H1 (cell line): ENCODE data around the gene PDE8A. TPM values are rescaled to one million over a fixed set of nuclear protein-coding genes. Genes with fewer than 3 reads are reported as not detected.

Experiments
- CTCF ChIA-PET: fragments of 300-600 bp; sonication (Branson Sonifier 250); formaldehyde crosslinking; loops from one replicate; lab custom pipeline; 2021; ENCODE audit not compliant: partially characterized antibody; lab: Charles Lee
- POLR2A ChIA-PET: fragments of 300-600 bp; sonication (Branson Sonifier 250); formaldehyde crosslinking; loops from one replicate; lab custom pipeline; 2021; ENCODE audit warnings: inconsistent platforms; ENCODE audit not compliant: partially characterized antibody; lab: Charles Lee
- DNase-seq, 2 experiments: peaks; one replicate each; pipeline versions ENCODE4 v3.0.0 to v3.0.0-alpha.2; 2010 to 2022; ENCODE audit warnings: low spot score in 2 of 2, low read depth in 1 of 2, mixed read lengths in 1 of 2
- FAIRE-seq: peaks from 2 replicates; lab custom pipeline; 2011; peaks lifted over from hg19 to GRCh38; lab: Jason Lieb, UNC
- H2AFZ ChIP-seq: 2 replicates; pipeline ENCODE4 v1.8.1; 2012; ENCODE audit warnings: low read length, inconsistent platforms
- H2AK5ac ChIP-seq: 2 replicates; pipeline ENCODE4 v1.6.1; 2013; ENCODE audit warnings: low read depth, low read length
- H2BK120ac ChIP-seq: replicated peaks from 2 replicates; pipeline ENCODE3; 2013; ENCODE audit warnings: low read depth, low read length, inconsistent platforms
- H2BK12ac ChIP-seq: 2 replicates; pipeline ENCODE4 v1.6.1; 2013; ENCODE audit warnings: low read depth, low read length
- H2BK15ac ChIP-seq: 2 replicates; pipeline ENCODE4 v1.6.1; 2013; ENCODE audit warnings: low read length
- H2BK20ac ChIP-seq: 2 replicates; pipeline ENCODE4 v1.6.1; 2013; ENCODE audit warnings: low read length
- H2BK5ac ChIP-seq: 2 replicates; pipeline ENCODE4 v1.6.1; 2013; ENCODE audit warnings: low read depth, low read length
- H3K14ac ChIP-seq: 2 replicates; pipeline ENCODE4 v1.6.1; 2013; ENCODE audit warnings: inconsistent platforms; ENCODE audit not compliant: insufficient read length
- H3K18ac ChIP-seq: 2 replicates; pipeline ENCODE4 v1.6.1; 2013; ENCODE audit warnings: low read length; ENCODE audit errors: extremely low read depth
- H3K23ac ChIP-seq: 2 replicates; pipeline ENCODE4 v1.6.1; 2013; ENCODE audit warnings: inconsistent platforms; ENCODE audit not compliant: insufficient read length
- H3K23me2 ChIP-seq: 2 replicates; pipeline ENCODE4 v1.6.1; 2013; ENCODE audit warnings: low read depth, low read length
- H3K27ac ChIP-seq: 2 replicates; pipeline ENCODE4 v1.6.1; 2011; ENCODE audit warnings: low read depth, low read length, inconsistent platforms
- H3K27me3 ChIP-seq, 4 experiments: replicated peaks in 1 of 4; 1 replicate in 1 of 4; 2 replicates in 3 of 4; pipeline versions ENCODE4 v1.6.1 to v1.8.1; 2011 to 2013; ENCODE audit warnings: low read length in 3 of 4, mild to moderate bottlenecking in 3 of 4, inconsistent platforms in 2 of 4, mixed read lengths in 2 of 4, moderate library complexity in 1 of 4; ENCODE audit not compliant: control insufficient read depth in 3 of 4, insufficient read depth in 3 of 4; ENCODE audit errors: extremely low read depth in 1 of 4
- H3K36me3 ChIP-seq, 4 experiments: 2 replicates each; pipeline versions ENCODE4 v1.6.1 to v1.8.1; 2011 to 2013; ENCODE audit warnings: mild to moderate bottlenecking in 4 of 4, low read length in 3 of 4, moderate library complexity in 2 of 4, control low read depth in 1 of 4, inconsistent platforms in 1 of 4; ENCODE audit not compliant: insufficient read depth in 4 of 4, control insufficient read depth in 2 of 4
- H3K4ac ChIP-seq: replicated peaks from 2 replicates; pipeline ENCODE3; 2013; ENCODE audit warnings: low read length, low read depth, mixed read lengths, inconsistent platforms; ENCODE audit not compliant: insufficient read length
- H3K4me1 ChIP-seq, 4 experiments: replicated peaks in 1 of 4; 1 replicate in 1 of 4; 2 replicates in 3 of 4; pipeline versions ENCODE4 v1.6.1 to v1.8.1; 2011 to 2013; ENCODE audit warnings: low read length in 3 of 4, inconsistent platforms in 2 of 4, mixed read lengths in 1 of 4; ENCODE audit not compliant: insufficient read depth in 4 of 4, control insufficient read depth in 3 of 4
- H3K4me2 ChIP-seq, 2 experiments: 2 replicates each; pipeline versions ENCODE4 v1.6.1 to v1.8.1; 2011 to 2013; ENCODE audit warnings: low read depth in 2 of 2, low read length in 2 of 2, control low read depth in 1 of 2, inconsistent platforms in 1 of 2, mild to moderate bottlenecking in 1 of 2; ENCODE audit not compliant: insufficient read depth in 1 of 2
- H3K4me3 ChIP-seq, 4 experiments: fragments of 200-600, 300-600 bp in 1 of 4; sonication (generic), shearing (Covaris generic), sonication (Bioruptor Twin) in 1 of 4; 2 replicates each; pipeline versions ENCODE4 v1.5.1 to v1.8.1; 2011 to 2016; ENCODE audit warnings: low read length in 4 of 4, low read depth in 3 of 4, control low read depth in 2 of 4, inconsistent platforms in 2 of 4, mild to moderate bottlenecking in 2 of 4, mixed read lengths in 1 of 4, moderate library complexity in 1 of 4; ENCODE audit not compliant: insufficient read depth in 2 of 4; ENCODE audit errors: extremely low read depth in 1 of 4
- H3K56ac ChIP-seq: replicated peaks from 2 replicates; pipeline ENCODE3; 2013; ENCODE audit warnings: low read depth, mild to moderate bottlenecking, mixed read lengths, low read length, inconsistent platforms; ENCODE audit not compliant: insufficient read length
- H3K79me1 ChIP-seq: 2 replicates; pipeline ENCODE4 v1.6.1; 2013; ENCODE audit warnings: low read depth, low read length, control low read depth
- H3K79me2 ChIP-seq, 2 experiments: 2 replicates each; pipeline versions ENCODE4 v1.6.1 to v1.8.1; 2012 to 2013; ENCODE audit warnings: low read length in 2 of 2, mild to moderate bottlenecking in 2 of 2, inconsistent platforms in 1 of 2; ENCODE audit not compliant: insufficient read depth in 2 of 2, control insufficient read depth in 1 of 2
- H3K9ac ChIP-seq, 4 experiments: replicated peaks in 1 of 4; 1 replicate in 1 of 4; 2 replicates in 3 of 4; pipeline versions ENCODE4 v1.6.1 to v1.8.1; 2011 to 2013; ENCODE audit warnings: low read depth in 3 of 4, low read length in 3 of 4, control low read depth in 2 of 4, mild to moderate bottlenecking in 2 of 4, moderate library complexity in 2 of 4, inconsistent platforms in 1 of 4; ENCODE audit errors: extremely low read depth in 1 of 4
- H3K9me3 ChIP-seq, 2 experiments: 2 replicates each; pipeline versions ENCODE4 v1.6.1 to v1.8.1; 2012 to 2013; ENCODE audit warnings: mild to moderate bottlenecking in 2 of 2, moderate library complexity in 2 of 2, control low read depth in 1 of 2, inconsistent platforms in 1 of 2, low read depth in 1 of 2, low read length in 1 of 2, mixed read lengths in 1 of 2; ENCODE audit not compliant: insufficient read depth in 2 of 2
- H4K20me1 ChIP-seq, 2 experiments: replicated peaks in 1 of 2; 2 replicates each; pipeline versions ENCODE3 to v1.8.1; 2011 to 2013; ENCODE audit warnings: inconsistent platforms in 2 of 2, low read length in 2 of 2, mild to moderate bottlenecking in 1 of 2; ENCODE audit not compliant: insufficient read depth in 2 of 2, control insufficient read depth in 1 of 2
- H4K5ac ChIP-seq: 2 replicates; pipeline ENCODE4 v1.6.1; 2013; ENCODE audit warnings: low read length, low read depth, mixed read lengths, inconsistent platforms; ENCODE audit not compliant: insufficient read length
- H4K8ac ChIP-seq: 2 replicates; pipeline ENCODE4 v1.8.0; 2013; ENCODE audit warnings: mild to moderate bottlenecking, moderate library complexity, low read length, inconsistent platforms; ENCODE audit not compliant: insufficient read depth; ENCODE audit errors: extremely low read depth
- H4K91ac ChIP-seq: replicated peaks from 2 replicates; pipeline ENCODE3; 2013; ENCODE audit warnings: low read length, mixed read lengths, inconsistent platforms; ENCODE audit not compliant: insufficient read length
- EGR1 ChIP-seq: IDR thresholded peaks from 2 replicates; pipeline ENCODE4 v1.6.1; 2011; ENCODE audit warnings: low read depth, low read length, borderline replicate concordance
- EP300 ChIP-seq, 2 experiments: IDR thresholded peaks; 1 replicate in 1 of 2; 2 replicates in 1 of 2; pipeline ENCODE4 v1.6.1; 2011 to 2012; ENCODE audit warnings: low read depth in 2 of 2, low read length in 2 of 2, mild to moderate bottlenecking in 2 of 2, borderline replicate concordance in 1 of 2, inconsistent platforms in 1 of 2, moderate library complexity in 1 of 2
- EZH2 ChIP-seq: fragments of 200-600 bp; sonication (generic); IDR thresholded peaks from 2 replicates; pipeline ENCODE4 v1.7.1; 2012; ENCODE audit warnings: low read depth, mild to moderate bottlenecking, moderate library complexity, low read length, inconsistent platforms; ENCODE audit not compliant: severe bottlenecking
- GABPA ChIP-seq: IDR thresholded peaks from 2 replicates; pipeline ENCODE4 v1.6.1; 2011; ENCODE audit warnings: mild to moderate bottlenecking, low read length, moderate library complexity, borderline replicate concordance; ENCODE audit not compliant: insufficient read depth
- POLR2AphosphoS5 ChIP-seq: IDR thresholded peaks from 2 replicates; pipeline ENCODE4 v1.6.1; 2011; ENCODE audit warnings: low read depth, low read length
- RNF2 ChIP-seq: fragments of 200-900, 300-1000 bp; sonication (generic); IDR thresholded peaks from 2 replicates; pipeline ENCODE4 v1.7.1; 2016; ENCODE audit warnings: borderline replicate concordance, low read depth, mild to moderate bottlenecking, antibody characterized with exemption, low read length; ENCODE audit not compliant: poor library complexity, severe bottlenecking; ENCODE audit errors: missing control alignments
- SP2 ChIP-seq: IDR thresholded peaks from 2 replicates; pipeline ENCODE4 v1.6.1; 2012; ENCODE audit warnings: mild to moderate bottlenecking, low read length, inconsistent platforms
- SP4 ChIP-seq: IDR thresholded peaks from 2 replicates; pipeline ENCODE4 v1.6.1; 2012; ENCODE audit warnings: low read length, inconsistent platforms
- WGBS, 2 experiments: shearing (Covaris generic) in 1 of 2; methylation state at CpG; one replicate each; pipeline versions ENCODE4 v1.1.6 to v1.1.7; 2013 to 2015; ENCODE audit warnings: low lambda C conversion rate in 2 of 2, mixed read lengths in 2 of 2, inconsistent platforms in 1 of 2, low coverage in 1 of 2, missing lambda C conversion rate in 1 of 2; ENCODE audit not compliant: insufficient replicate concordance in 2 of 2, insufficient coverage in 1 of 2, insufficient read length in 1 of 2; ENCODE audit errors: extremely low coverage in 1 of 2, missing lambda C conversion rate in 1 of 2; 5-methylcytosine and 5-hydroxymethylcytosine counted together
- polyA plus RNA-seq, 7 experiments: library from polyadenylated mRNA; depleted of rRNA in 3 of 7; stranded (reverse) in 5 of 7; unstranded in 2 of 7; fragments of >200 nt in 5 of 7; fragments of 200-250 nt in 2 of 7; gene quantifications; 1 replicate in 5 of 7; 2 replicates in 1 of 7; 4 replicates in 1 of 7; pipeline versions ENCODE4 v1.2.1 to v1.2.3, GENCODE V29; 2011 to 2013; ENCODE audit warnings: missing spikeins in 2 of 7, mixed read lengths in 2 of 7
- total RNA-seq: library from RNA; stranded (reverse); fragmentation: NEBNext Ultra II Directional; extraction: Animal tissue kit (Norgen Biotek cat#: 25700); gene quantifications from 2 replicates; pipeline ENCODE4 v1.2.1, GENCODE V29; 2021
- TF ChIP-seq, protein P1 (sequence below): IDR thresholded peaks from 2 replicates; pipeline ENCODE4 v1.6.1; 2011; ENCODE audit warnings: low read length, improper control_type of control experiment
- TF ChIP-seq, protein P2 (sequence below): IDR thresholded peaks from 2 replicates; pipeline ENCODE4 v1.6.1; 2012; ENCODE audit warnings: low read length, inconsistent platforms

PDE8A gene
- total and polyA plus RNA-seq, 2 of the 8 experiments (the other 6 are each of a cell fraction or from before 2014, with no cell fraction given), result 6.9 to 7.8 TPM

DNA sequence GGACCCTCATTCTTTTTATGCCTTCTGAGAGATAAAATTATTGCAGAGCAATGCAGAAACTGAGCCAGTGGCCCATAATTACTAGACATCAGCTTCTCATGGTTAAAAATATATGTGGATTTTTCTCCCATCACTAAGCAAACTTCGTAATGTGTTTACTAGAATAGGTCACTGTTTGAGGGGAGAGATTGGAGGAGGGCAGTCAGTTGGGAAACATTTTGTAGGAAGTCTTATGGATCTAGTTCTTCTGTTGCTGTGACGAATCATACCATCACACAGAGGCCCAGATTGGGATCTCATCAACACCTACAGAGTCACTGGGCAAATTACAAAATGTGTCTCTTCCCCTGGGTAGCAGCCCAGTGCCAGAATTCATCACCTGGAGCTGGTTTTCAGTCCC, 81.4 kb downstream of the PDE8A start:
- no peak overlapping the region for H3K56ac ChIP-seq
- H2AK5ac ChIP-seq, result no peak overlapping the region
- 0 out of 4 replicates have a peak, but pooled peaks cover 0 to 1% of the 10 kb centered on the region in 2 experiments for H3K9me3 ChIP-seq
- no peaks in the 10 kb centered on the region for H3K79me1 ChIP-seq
- H4K20me1 ChIP-seq, result no peaks in the 10 kb centered on the region
- H4K91ac ChIP-seq, result no peak overlapping the region
- POLR2A ChIA-PET, result interaction anchor here (1.0 kb wide), 1 partner anchor 10 kb away, joined by 3 read pairs; no protein-coding TSS in a partner anchor
- H4K8ac ChIP-seq, result no peak overlapping the region
- no peak overlapping the region for H3K27ac ChIP-seq
- H3K36me3 ChIP-seq, result no peaks in the 10 kb centered on the region
- CTCF ChIA-PET, result interaction anchor here (1.0 to 1.2 kb wide), 2 partner anchors 10 to 106 kb away, joined by 4 to 5 read pairs; no protein-coding TSS in a partner anchor
- H2BK5ac ChIP-seq, result no peak overlapping the region
- H2BK15ac ChIP-seq, result no peak overlapping the region
- no peak overlapping the region for H2BK20ac ChIP-seq
- H2AFZ ChIP-seq, result no peak overlapping the region
- H3K4me3 ChIP-seq, result no peak overlapping the region
- H4K5ac ChIP-seq, result no peak overlapping the region
- no peaks in the 10 kb centered on the region for H3K23me2 ChIP-seq
- H3K9ac ChIP-seq, result no peak overlapping the region
- no peak overlapping the region for H3K18ac ChIP-seq
- no peak overlapping the region for H2BK120ac ChIP-seq
- H3K14ac ChIP-seq, result no peak overlapping the region
- H3K4me2 ChIP-seq, result no peak overlapping the region
- no peaks in the 10 kb centered on the region for H3K27me3 ChIP-seq
- no peak overlapping the region for H3K4ac ChIP-seq
- DNase-seq, result no peak
- H3K79me2 ChIP-seq, result no peaks in the 10 kb centered on the region
- 87% methylated on average over 2 of the region's 2 CpGs; no CpG with 5 or more reads in 1 of the 2 experiments for WGBS, 2 experiments
- H2BK12ac ChIP-seq, result no peak overlapping the region
- H3K4me1 ChIP-seq, result no peaks in the 10 kb centered on the region
- no peak for FAIRE-seq
- no peak overlapping the region for H3K23ac ChIP-seq
- no peak for TF ChIP-seq RNF2
- TF ChIP-seq EGR1, result no peak
- no peak for TF ChIP-seq EZH2
- no peak for TF ChIP-seq SP2
- TF ChIP-seq SP4, result no peak
- TF ChIP-seq, protein P1, sequence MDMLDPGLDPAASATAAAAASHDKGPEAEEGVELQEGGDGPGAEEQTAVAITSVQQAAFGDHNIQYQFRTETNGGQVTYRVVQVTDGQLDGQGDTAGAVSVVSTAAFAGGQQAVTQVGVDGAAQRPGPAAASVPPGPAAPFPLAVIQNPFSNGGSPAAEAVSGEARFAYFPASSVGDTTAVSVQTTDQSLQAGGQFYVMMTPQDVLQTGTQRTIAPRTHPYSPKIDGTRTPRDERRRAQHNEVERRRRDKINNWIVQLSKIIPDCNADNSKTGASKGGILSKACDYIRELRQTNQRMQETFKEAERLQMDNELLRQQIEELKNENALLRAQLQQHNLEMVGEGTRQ, result no peak
- no peak for TF ChIP-seq EP300 (IDR thresholded peaks at IDR 0.05; ENCODE audit: borderline replicate concordance in 1 of 2, low read depth in 2 of 2, low read length in 2 of 2)
- TF ChIP-seq GABPA, result no peak
- TF ChIP-seq, protein P2, sequence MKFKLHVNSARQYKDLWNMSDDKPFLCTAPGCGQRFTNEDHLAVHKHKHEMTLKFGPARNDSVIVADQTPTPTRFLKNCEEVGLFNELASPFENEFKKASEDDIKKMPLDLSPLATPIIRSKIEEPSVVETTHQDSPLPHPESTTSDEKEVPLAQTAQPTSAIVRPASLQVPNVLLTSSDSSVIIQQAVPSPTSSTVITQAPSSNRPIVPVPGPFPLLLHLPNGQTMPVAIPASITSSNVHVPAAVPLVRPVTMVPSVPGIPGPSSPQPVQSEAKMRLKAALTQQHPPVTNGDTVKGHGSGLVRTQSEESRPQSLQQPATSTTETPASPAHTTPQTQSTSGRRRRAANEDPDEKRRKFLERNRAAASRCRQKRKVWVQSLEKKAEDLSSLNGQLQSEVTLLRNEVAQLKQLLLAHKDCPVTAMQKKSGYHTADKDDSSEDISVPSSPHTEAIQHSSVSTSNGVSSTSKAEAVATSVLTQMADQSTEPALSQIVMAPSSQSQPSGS, result no peak
- TF ChIP-seq POLR2AphosphoS5, result no peak
